ENCODE results near the gene MCTS1. TPM values are rescaled to one million over a fixed set of nuclear protein-coding genes. Genes with fewer than 3 reads are reported as not detected.
"Not testable (repeated sequence)": the region's sequence is repeated elsewhere in the genome, so short reads cannot be mapped to it uniquely, and the experiment has no call there.

MCTS1 gene
- total and polyA plus RNA-seq, 11 donors, result 17.6 to 47.3 (median 40.8) TPM

GRCh38 chrX:120568609-120569008 lies 35.3 kb upstream of the MCTS1 start:
- Histone ChIP-seq H3K4me1 (no peaks in the 10 kb centered on the region), H3K4me3 (no peak overlapping the region), H3K36me3 (no peaks in the 10 kb centered on the region), H3K27ac (no peak overlapping the region), H3K27me3 (no peaks in the 10 kb centered on the region), H3K9me3 (peaks cover 0 to 6% (median 0%) of the 10 kb centered on the region in 12 donors)
- 74 to 89% (median 83%) methylated on average over 3 of the region's 3 CpGs for WGBS, 4 donors
- ATAC-seq, result no peak
- intact Hi-C loops (cut with DNase I), result no loop called here
- TF ChIP-seq CTCF (IDR thresholded peaks at IDR 0.05) (no peak), POLR2A (IDR thresholded peaks at IDR 0.05) (no peak)
- no peak for DNase-seq

GRCh38 chrX:120570011-120570600 lies 33.8 kb upstream of the MCTS1 start:
- intact Hi-C loops (cut with DNase I), result no loop called here
- ATAC-seq (no peak), DNase-seq (no peak)
- Histone ChIP-seq H3K27me3 (no peaks in the 10 kb centered on the region), H3K9me3 (peaks cover 0 to 6% (median 0%) of the 10 kb centered on the region in 12 donors), H3K27ac (no peak overlapping the region), H3K4me3 (no peak overlapping the region), H3K4me1 (no peaks in the 10 kb centered on the region), H3K36me3 (no peaks in the 10 kb centered on the region)
- TF ChIP-seq CTCF (IDR thresholded peaks at IDR 0.05) (no peak), POLR2A (IDR thresholded peaks at IDR 0.05) (no peak)
- WGBS, 4 donors, result 56 to 86% (median 75%) methylated on average over 3 of the region's 3 CpGs

- H3K4me3 ChIP-seq; H3K9me3 ChIP-seq; H3K27me3 ChIP-seq; H3K27ac ChIP-seq; H3K4me1 ChIP-seq; intact Hi-C loops (cut with DNase I); DNase-seq; ATAC-seq; H3K36me3 ChIP-seq: not testable (repeated sequence)
- WGBS, 4 donors, result 80 to 94% (median 88%) methylated on average over 13 of the region's 13 CpGs
Observed at GRCh38 chrX:120573806-120574205, 30.1 kb upstream of the MCTS1 start.

GRCh38 chrX:120575379-120576114 lies 28.4 kb upstream of the MCTS1 start:
- Histone ChIP-seq H3K4me1 (no peaks in the 10 kb centered on the region), H3K9me3 (peaks cover 0 to 2% (median 0%) of the 10 kb centered on the region in 12 donors), H3K27ac (no peak overlapping the region), H3K27me3 (no peaks in the 10 kb centered on the region), H3K4me3 (no peak overlapping the region), H3K36me3 (no peaks in the 10 kb centered on the region)
- intact Hi-C loops (cut with DNase I), result no loop called here
- no peak for ATAC-seq
- WGBS, 4 donors, result 62 to 83% (median 77%) methylated on average over 18 of the region's 18 CpGs
- TF ChIP-seq CTCF (IDR thresholded peaks at IDR 0.05) (no peak), POLR2A (IDR thresholded peaks at IDR 0.05) (no peak)
- no peak for DNase-seq
